ENCODE results near the gene SEC16B.

Gene SEC16B

GRCh38 chr1:177941976-177942375 is 27.9 kb downstream of the SEC16B start:
- no peak for DNase-seq

GRCh38 chr1:177940682-177941081 is 29.2 kb downstream of the SEC16B start:
- no peak for DNase-seq

- no peak for DNase-seq
Measured at GRCh38 chr1:177937931-177938330, 31.9 kb downstream of the SEC16B start.

GRCh38 chr1:177937174-177937770 is 32.6 kb downstream of the SEC16B start:
- no peak for DNase-seq

- DNase-seq, result no peak
Measured at GRCh38 chr1:177935638-177936415, 34.0 kb downstream of the SEC16B start.

- no peak for DNase-seq
Measured at GRCh38 chr1:177934927-177935326, 34.9 kb downstream of the SEC16B start.

- no peak for DNase-seq
Measured at GRCh38 chr1:177934461-177934860, 35.4 kb downstream of the SEC16B start.

GRCh38 chr1:177933881-177934280 is 36.0 kb downstream of the SEC16B start:
- DNase-seq, result no peak

GRCh38 chr1:177932123-177932522 is 37.7 kb downstream of the SEC16B start:
- DNase-seq, result no peak

- DNase-seq, result no peak
Measured at GRCh38 chr1:177928952-177929351, 40.9 kb downstream of the SEC16B start.

GRCh38 chr1:177928194-177928593 is 41.7 kb downstream of the SEC16B start:
- no peak for DNase-seq

GRCh38 chr1:177927021-177927596 is 42.7 kb downstream of the SEC16B start:
- DNase-seq, result no peak

- no peak for DNase-seq
Measured at GRCh38 chr1:177926201-177926600, 43.7 kb downstream of the SEC16B start.

GRCh38 chr1:177925006-177925405 is 44.9 kb downstream of the SEC16B start:
- no peak for DNase-seq

- DNase-seq, result no peak
Measured at GRCh38 chr1:177923441-177923840, 46.4 kb downstream of the SEC16B start.

GRCh38 chr1:177922209-177922608 is 47.6 kb downstream of the SEC16B start:
- DNase-seq, result no peak

- no peak for DNase-seq
Measured at GRCh38 chr1:177921590-177921989, 48.3 kb downstream of the SEC16B start.

- no peak for DNase-seq
Measured at GRCh38 chr1:177920091-177920490, 49.8 kb downstream of the SEC16B start.

GRCh38 chr1:177915641-177916040 is 54.2 kb downstream of the SEC16B start:
- no peak for DNase-seq

GRCh38 chr1:177914603-177915002 is 55.3 kb downstream of the SEC16B start:
- DNase-seq, result no peak

- no peak for DNase-seq
Measured at GRCh38 chr1:177913762-177914540, 55.9 kb downstream of the SEC16B start.

GRCh38 chr1:177912991-177913390 is 56.9 kb downstream of the SEC16B start:
- no peak for DNase-seq

GRCh38 chr1:177909416-177909815 is 60.4 kb downstream of the SEC16B start:
- no peak for DNase-seq
